CD14-positive monocyte (primary cell): ENCODE data around the gene LRG1. TPM values are rescaled to one million over a fixed set of nuclear protein-coding genes. Genes with fewer than 3 reads are reported as not detected.

Experiments used
- DNase-seq, 3 donors: peaks; one replicate each; pipeline ENCODE4 v3.0.0-alpha.2; 2011 to 2022
- H2AFZ ChIP-seq: 2 replicates; pipeline ENCODE4 v1.6.0; 2012; ENCODE audit warnings: mild to moderate bottlenecking, low read depth, low read length, inconsistent platforms; ENCODE audit not compliant: insufficient read depth, poor library complexity, severe bottlenecking
- H3K27ac ChIP-seq, 2 donors: 1 replicate in 1 of 2; 2 replicates in 1 of 2; pipeline ENCODE4 v1.5.1; 2012 to 2013; ENCODE audit warnings: low read length in 2 of 2, control low read depth in 1 of 2, inconsistent platforms in 1 of 2, low read depth in 1 of 2, mild to moderate bottlenecking in 1 of 2
- H3K27me3 ChIP-seq, 2 donors: one replicate each; pipeline versions ENCODE4 v1.6.0 to v1.6.1; 2011 to 2013; ENCODE audit warnings: low read length in 2 of 2; ENCODE audit not compliant: control insufficient read depth in 2 of 2, insufficient read depth in 2 of 2
- H3K36me3 ChIP-seq, 2 donors: replicated peaks in 1 of 2; 1 replicate in 1 of 2; 2 replicates in 1 of 2; pipeline versions ENCODE4 v1.5.1 to v1.6.1; 2012 to 2013; ENCODE audit warnings: low read length in 2 of 2, control low read depth in 1 of 2, inconsistent platforms in 1 of 2, mild to moderate bottlenecking in 1 of 2; ENCODE audit not compliant: insufficient read depth in 2 of 2, control insufficient read depth in 1 of 2
- H3K4me1 ChIP-seq, 2 donors: 1 replicate in 1 of 2; 2 replicates in 1 of 2; pipeline versions ENCODE4 v1.5.1 to v1.6.1; 2012 to 2013; ENCODE audit warnings: low read length in 2 of 2, control low read depth in 1 of 2, inconsistent platforms in 1 of 2, mild to moderate bottlenecking in 1 of 2, moderate library complexity in 1 of 2; ENCODE audit not compliant: insufficient read depth in 2 of 2, control insufficient read depth in 1 of 2
- H3K4me2 ChIP-seq: replicated peaks from 2 replicates; pipeline ENCODE3; 2012; ENCODE audit warnings: low read length, moderate library complexity, mild to moderate bottlenecking; ENCODE audit not compliant: poor library complexity, severe bottlenecking; ENCODE audit errors: extremely low read depth
- H3K4me3 ChIP-seq, 3 experiments: fragments of 200-600 bp in 1 of 3; sonication (generic) in 1 of 3; replicated peaks in 1 of 3; 1 replicate in 2 of 3; 2 replicates in 1 of 3; pipeline ENCODE4 v1.5.1; 2011 to 2013; ENCODE audit warnings: low read length in 3 of 3, mild to moderate bottlenecking in 3 of 3, control low read depth in 2 of 3, low read depth in 2 of 3, inconsistent platforms in 1 of 3, moderate library complexity in 1 of 3
- H3K79me2 ChIP-seq: 2 replicates; pipeline ENCODE4 v1.6.0; 2012; ENCODE audit warnings: mild to moderate bottlenecking, control low read depth, inconsistent platforms, low read length, moderate library complexity; ENCODE audit not compliant: insufficient read depth
- H3K9ac ChIP-seq: 2 replicates; pipeline ENCODE4 v1.6.0; 2017; ENCODE audit warnings: low read length, mild to moderate bottlenecking; ENCODE audit not compliant: insufficient read depth, poor library complexity, severe bottlenecking
- H3K9me3 ChIP-seq, 2 donors: replicated peaks in 1 of 2; 1 replicate in 1 of 2; 2 replicates in 1 of 2; pipeline versions ENCODE4 v1.5.1 to v1.6.1; 2012 to 2013; ENCODE audit warnings: low read length in 2 of 2, control low read depth in 1 of 2; ENCODE audit not compliant: control insufficient read depth in 1 of 2, insufficient read depth in 1 of 2
- H4K20me1 ChIP-seq: 2 replicates; pipeline ENCODE4 v1.6.0; 2012; ENCODE audit warnings: mild to moderate bottlenecking, low read length, control low read depth, moderate library complexity; ENCODE audit not compliant: insufficient read depth
- H3K27ac Mint-ChIP-seq, 7 donors: one replicate each; pipeline ENCODE4 v1.8.0; 2020; ENCODE audit warnings: mild to moderate bottlenecking in 7 of 7, mixed read lengths in 7 of 7, moderate library complexity in 6 of 7, inconsistent platforms in 2 of 7
- H3K27me3 Mint-ChIP-seq, 3 donors: one replicate each; pipeline ENCODE4 v1.8.0; 2021 to 2022; ENCODE audit warnings: low read depth in 3 of 3, mild to moderate bottlenecking in 3 of 3, mixed read lengths in 3 of 3, moderate library complexity in 3 of 3, inconsistent platforms in 1 of 3
- H3K36me3 Mint-ChIP-seq, 2 donors: one replicate each; pipeline ENCODE4 v1.8.0; 2020; ENCODE audit warnings: mixed read lengths in 2 of 2, inconsistent platforms in 1 of 2, mild to moderate bottlenecking in 1 of 2
- H3K4me1 Mint-ChIP-seq: one replicate; pipeline ENCODE4 v1.8.0; 2020; ENCODE audit warnings: mild to moderate bottlenecking, mixed read lengths
- H3K4me3 Mint-ChIP-seq, 2 donors: one replicate each; pipeline ENCODE4 v1.8.0; 2020; ENCODE audit warnings: mild to moderate bottlenecking in 2 of 2, mixed read lengths in 2 of 2, moderate library complexity in 1 of 2
- H3K9me3 Mint-ChIP-seq, 7 donors: one replicate each; pipeline ENCODE4 v1.8.0; 2020 to 2022; ENCODE audit warnings: mixed read lengths in 7 of 7, mild to moderate bottlenecking in 6 of 7, moderate library complexity in 6 of 7, inconsistent platforms in 2 of 7
- WGBS: methylation state at CpG from one replicate; pipeline ENCODE4 v1.1.5; 2013; ENCODE audit warnings: missing lambda C conversion rate; ENCODE audit not compliant: insufficient coverage; 5-methylcytosine and 5-hydroxymethylcytosine counted together
- intact Hi-C, 2 donors: fragments of 100-400 bp; cut with micrococcal nuclease; formaldehyde crosslinking; loops; one replicate each; pipeline versions ENCODE4 v1.15.0 to v1.15.1; 2023
- polyA plus RNA-seq, 3 donors: library from polyadenylated mRNA; depleted of rRNA in 1 of 3; unstranded in 2 of 3; stranded (reverse) in 1 of 3; fragments of 300-500 nt in 2 of 3; fragments of >200 nt in 1 of 3; fragmentation: Illumina TruSeq in 2 of 3; gene quantifications; 1 replicate in 2 of 3; 2 replicates in 1 of 3; pipeline ENCODE4 v1.2.3, GENCODE V29; 2012 to 2021
- TF ChIP-seq, protein P1 (sequence below): fragments of 200-600 bp; IDR thresholded peaks from one replicate; pipeline ENCODE4 v1.8.0; 2022; ENCODE audit warnings: antibody characterized with exemption, mild to moderate bottlenecking

The LRG1 gene
- polyA plus RNA-seq, 3 donors = 5.5 to 50.1 (median 9.6) TPM

- no peak overlapping the region for H3K4me3 ChIP-seq
- H3K9ac ChIP-seq = no peak overlapping the region
- Mint-ChIP-seq H3K4me3 (no peak overlapping the region), H3K9me3 (peaks cover 0 to 2% (median 0%) of the 10 kb centered on the region in 7 donors), H3K27me3 (no peaks in the 10 kb centered on the region), H3K36me3 (peaks cover 0 to 46% of the 10 kb centered on the region in 2 donors), H3K4me1 (no peaks in the 10 kb centered on the region), H3K27ac (no peak overlapping the region)
- WGBS = 96% methylated on average over 51 of the region's 61 CpGs
- H3K9me3 ChIP-seq = no peaks in the 10 kb centered on the region
- H3K36me3 ChIP-seq = peaks cover 70 to 86% of the 10 kb centered on the region in 2 donors
- H4K20me1 ChIP-seq = no peaks in the 10 kb centered on the region
- no peak for DNase-seq
- TF ChIP-seq, protein P1, sequence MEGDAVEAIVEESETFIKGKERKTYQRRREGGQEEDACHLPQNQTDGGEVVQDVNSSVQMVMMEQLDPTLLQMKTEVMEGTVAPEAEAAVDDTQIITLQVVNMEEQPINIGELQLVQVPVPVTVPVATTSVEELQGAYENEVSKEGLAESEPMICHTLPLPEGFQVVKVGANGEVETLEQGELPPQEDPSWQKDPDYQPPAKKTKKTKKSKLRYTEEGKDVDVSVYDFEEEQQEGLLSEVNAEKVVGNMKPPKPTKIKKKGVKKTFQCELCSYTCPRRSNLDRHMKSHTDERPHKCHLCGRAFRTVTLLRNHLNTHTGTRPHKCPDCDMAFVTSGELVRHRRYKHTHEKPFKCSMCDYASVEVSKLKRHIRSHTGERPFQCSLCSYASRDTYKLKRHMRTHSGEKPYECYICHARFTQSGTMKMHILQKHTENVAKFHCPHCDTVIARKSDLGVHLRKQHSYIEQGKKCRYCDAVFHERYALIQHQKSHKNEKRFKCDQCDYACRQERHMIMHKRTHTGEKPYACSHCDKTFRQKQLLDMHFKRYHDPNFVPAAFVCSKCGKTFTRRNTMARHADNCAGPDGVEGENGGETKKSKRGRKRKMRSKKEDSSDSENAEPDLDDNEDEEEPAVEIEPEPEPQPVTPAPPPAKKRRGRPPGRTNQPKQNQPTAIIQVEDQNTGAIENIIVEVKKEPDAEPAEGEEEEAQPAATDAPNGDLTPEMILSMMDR = no peak
- no peak overlapping the region for H2AFZ ChIP-seq
- no peaks in the 10 kb centered on the region for H3K4me1 ChIP-seq
- H3K27me3 ChIP-seq = no peaks in the 10 kb centered on the region
- H3K4me2 ChIP-seq = no peak overlapping the region
- no peaks in the 10 kb centered on the region for H3K79me2 ChIP-seq
- intact Hi-C loops = no loop called here
- H3K27ac ChIP-seq = no peak overlapping the region
Observed at GRCh38 chr19:4493929-4494690, 45.7 kb downstream of the LRG1 start.

DNA sequence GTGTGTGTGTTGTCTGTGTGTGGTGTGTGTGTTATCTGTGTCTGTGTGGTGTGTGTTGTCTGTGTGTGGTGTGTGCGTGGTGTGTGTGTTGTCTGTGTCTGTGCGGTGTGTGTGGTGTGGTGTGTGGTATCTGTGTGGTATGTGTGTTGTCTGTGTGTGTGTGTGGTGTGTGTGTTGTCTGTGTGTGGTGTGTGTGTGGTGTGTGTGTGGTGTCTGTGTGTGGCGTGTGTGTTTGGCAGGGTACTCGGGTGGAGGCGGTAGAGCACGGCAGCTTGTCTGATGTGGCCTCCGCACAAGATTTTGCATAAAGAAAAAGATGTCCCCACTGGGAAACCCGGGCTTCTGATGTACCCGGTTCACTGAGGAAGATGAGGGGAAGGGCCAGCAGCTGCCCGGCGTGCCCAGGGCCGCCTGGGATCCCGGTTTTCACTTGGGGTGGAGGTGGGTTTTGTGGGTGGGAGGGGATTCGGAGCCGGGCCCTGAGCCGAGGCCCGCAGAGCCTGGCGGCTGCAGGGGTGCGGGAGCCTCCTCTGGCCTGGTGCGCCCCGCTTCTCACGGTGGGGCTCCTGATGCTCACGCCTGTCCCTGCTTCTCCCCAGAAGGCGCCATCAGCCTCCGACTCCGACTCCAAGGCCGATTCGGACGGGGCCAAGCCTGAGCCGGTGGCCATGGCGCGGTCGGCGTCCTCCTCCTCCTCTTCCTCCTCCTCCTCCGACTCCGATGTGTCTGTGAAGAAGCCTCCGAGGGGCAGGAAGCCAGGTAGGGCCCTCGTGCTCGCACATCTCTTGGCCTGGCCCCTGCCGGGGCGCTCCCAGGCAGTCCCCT lies 46.5 kb downstream of the LRG1 start:
- Mint-ChIP-seq H3K36me3 (peaks cover 0 to 52% of the 10 kb centered on the region in 2 donors), H3K9me3 (peaks cover 0 to 2% (median 0%) of the 10 kb centered on the region in 7 donors), H3K4me1 (no peaks in the 10 kb centered on the region), H3K4me3 (no peak overlapping the region), H3K27me3 (no peaks in the 10 kb centered on the region), H3K27ac (no peak overlapping the region)
- DNase-seq = no peak
- H3K4me1 ChIP-seq = no peaks in the 10 kb centered on the region
- no peak overlapping the region for H3K4me3 ChIP-seq
- H3K4me2 ChIP-seq = no peak overlapping the region
- H2AFZ ChIP-seq = no peak overlapping the region
- H3K9ac ChIP-seq = no peak overlapping the region
- 94% methylated on average over 29 of the region's 41 CpGs for WGBS
- H3K79me2 ChIP-seq = no peaks in the 10 kb centered on the region
- intact Hi-C loops = no loop called here
- no peak overlapping the region for H3K27ac ChIP-seq
- no peaks in the 10 kb centered on the region for H4K20me1 ChIP-seq
- H3K36me3 ChIP-seq = peaks cover 69 to 86% of the 10 kb centered on the region in 2 donors
- no peaks in the 10 kb centered on the region for H3K9me3 ChIP-seq
- no peaks in the 10 kb centered on the region for H3K27me3 ChIP-seq
- TF ChIP-seq, protein P1 = no peak
